Stimulated activated CD4-positive, alpha-beta T cell treated with anti-CD3 and anti-CD28 coated beads, Interleukin-15, amount 100 ng/mL, for 1 hour (primary cell): Measurements from ENCODE around the gene TRIM44.
"Not testable (repeated sequence)": the region's sequence is repeated elsewhere in the genome, so short reads cannot be mapped to it uniquely, and the experiment has no call there.

ENCODE experiments used
- DNase-seq, 2 donors: peaks; one replicate each; pipeline ENCODE4 v3.0.0-alpha.2; 2020; ENCODE audit warnings: low read depth in 1 of 2, low spot score in 1 of 2

TRIM44 gene

DNA sequence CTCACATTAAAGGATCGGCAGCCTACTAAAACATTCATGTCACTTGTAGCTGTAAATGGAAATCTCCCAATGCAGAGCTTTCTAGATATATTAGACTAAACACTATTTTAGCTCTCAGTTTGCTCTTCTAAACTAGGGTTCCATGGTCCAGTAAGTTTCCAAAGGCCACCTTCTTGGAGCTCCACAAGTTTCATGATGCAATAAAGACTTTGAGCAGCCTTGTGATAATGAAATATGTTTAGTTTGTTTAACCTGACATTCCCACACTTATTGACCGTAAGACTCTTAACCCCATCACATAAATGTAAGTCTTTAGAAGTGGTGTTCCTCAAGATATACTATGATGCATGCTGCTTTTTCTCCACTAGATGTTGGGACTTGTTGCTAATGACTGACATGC, 87.7 kb downstream of the TRIM44 start:
- DNase-seq: no peak

DNA sequence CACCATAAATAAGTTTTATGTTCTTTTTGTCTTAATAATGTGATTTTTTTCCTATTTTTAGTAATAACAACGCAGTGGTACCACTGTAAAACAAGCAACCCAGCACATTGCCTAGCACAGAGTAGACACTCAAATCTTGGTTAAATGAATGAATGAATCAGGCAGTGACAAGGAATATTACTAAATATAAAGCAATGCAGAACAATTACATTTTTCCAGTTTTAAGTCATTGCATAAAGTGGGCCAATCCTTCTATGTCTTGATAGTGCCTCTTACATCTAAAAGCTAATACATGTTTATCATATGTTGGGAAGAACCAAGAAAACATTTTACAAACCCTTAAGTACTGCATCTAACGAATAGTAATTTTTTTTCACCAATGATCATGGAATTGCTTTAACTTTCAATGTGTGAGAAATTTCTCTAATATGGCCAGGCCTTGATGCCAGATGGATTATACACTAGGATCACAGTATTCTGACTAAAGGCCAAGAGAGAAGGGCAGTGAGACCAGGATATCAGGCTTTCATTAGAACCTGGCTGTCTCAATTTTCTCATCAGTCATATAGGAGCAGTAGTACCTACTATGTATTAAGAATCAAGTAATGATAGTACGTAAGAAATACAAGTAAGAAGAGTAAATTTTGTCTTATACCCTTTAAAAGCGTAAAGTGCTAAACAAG, 88.5 kb downstream of the TRIM44 start:
- DNase-seq: no peak

DNA sequence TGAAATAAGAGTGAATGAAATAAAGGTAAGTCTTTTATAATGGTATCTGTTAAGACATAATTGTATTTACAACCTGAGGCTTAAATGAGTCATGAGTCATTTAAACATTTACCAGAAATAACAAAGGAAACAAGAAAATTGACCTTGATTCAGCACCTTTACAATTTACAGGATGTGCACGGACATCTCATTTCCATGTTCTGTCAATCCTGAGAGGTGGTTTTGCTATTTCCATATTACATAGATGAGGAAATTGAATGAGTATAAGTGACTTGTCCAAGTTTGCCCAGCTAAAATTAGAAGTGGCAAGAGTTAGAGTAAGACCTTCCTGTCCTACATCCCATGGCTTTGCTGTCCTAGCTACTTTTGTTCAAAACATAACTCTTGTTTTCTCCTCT, 89.1 kb downstream of the TRIM44 start:
- no peak for DNase-seq

DNA sequence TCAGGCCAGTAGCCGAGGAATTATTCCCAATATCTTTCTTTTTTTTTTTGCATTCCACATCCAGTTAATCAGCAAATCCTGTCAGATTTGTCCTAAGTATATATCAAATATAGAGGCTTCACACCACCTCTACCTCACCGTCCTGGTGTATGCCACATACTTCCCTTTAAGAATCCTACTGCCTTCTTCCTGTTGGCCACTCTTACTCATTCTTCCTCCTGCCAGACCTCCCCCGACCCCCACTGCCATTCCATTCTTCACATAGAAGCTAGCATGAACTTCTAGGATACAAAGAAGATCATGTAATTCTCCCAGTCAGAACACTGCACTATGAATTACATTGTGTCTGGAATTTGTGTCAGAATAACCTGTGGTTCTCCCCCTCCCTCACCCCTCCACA, 89.5 kb downstream of the TRIM44 start:
- DNase-seq: no peak

DNA sequence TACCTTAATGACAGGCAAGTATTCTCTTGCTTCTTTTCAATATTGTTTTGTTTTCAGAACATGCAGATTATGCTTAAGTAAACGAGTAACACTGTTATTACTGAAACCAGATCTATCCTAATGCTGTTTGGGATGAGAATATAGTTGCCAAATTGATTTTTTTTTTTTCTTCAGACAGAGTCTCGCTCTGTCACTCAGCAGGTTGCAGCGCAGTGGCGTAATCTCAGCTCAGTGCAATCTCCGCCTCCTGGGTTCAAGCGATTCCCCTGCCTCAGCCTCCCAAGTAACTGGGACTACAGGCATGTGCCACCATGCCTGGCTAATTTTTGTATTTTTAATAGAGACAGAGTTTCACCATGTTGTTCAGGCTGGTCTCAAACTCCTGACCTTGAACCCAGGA, 91.0 kb downstream of the TRIM44 start:
- not testable (repeated sequence) for DNase-seq

DNA sequence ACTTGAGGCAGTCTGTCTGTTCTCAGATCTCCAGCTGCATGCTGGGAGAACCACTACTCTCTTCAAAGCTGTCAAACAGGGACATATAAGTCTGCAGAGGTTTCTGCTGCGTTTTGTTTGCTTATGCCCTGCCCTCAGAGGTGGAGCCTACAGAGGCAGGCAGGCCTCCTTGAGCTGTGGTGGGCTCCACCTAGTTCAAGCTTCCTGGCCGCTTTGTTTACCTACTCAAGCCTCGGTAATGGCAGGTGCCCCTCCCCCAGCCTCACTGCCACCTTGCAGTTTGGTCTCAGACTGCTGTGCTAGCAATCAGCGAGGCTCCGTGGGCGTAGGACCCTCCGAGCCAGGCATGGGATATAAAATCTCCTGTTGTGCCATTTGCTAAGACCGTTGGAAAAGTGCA, 97.4 kb downstream of the TRIM44 start:
- not testable (repeated sequence) for DNase-seq

DNA sequence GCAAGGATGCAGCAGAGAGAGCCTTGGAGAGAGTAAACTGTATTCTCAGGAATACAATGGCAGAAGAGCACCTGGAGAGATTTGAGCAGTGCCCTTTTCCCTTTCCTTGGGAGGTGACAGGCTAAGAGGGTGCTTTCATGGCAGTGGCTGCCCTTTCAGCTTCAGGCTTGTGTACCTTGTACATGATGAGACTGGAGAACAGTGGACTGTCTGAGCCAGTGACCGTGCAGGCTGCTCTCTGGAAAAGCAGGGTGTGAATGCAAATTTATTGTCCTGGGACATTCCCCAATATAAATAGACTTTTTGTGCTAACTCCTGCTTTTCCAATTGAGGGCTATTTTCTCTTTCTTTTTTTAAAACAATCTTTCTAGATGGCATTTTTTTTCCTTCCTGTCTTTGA, 99.3 kb downstream of the TRIM44 start:
- no peak for DNase-seq

DNA sequence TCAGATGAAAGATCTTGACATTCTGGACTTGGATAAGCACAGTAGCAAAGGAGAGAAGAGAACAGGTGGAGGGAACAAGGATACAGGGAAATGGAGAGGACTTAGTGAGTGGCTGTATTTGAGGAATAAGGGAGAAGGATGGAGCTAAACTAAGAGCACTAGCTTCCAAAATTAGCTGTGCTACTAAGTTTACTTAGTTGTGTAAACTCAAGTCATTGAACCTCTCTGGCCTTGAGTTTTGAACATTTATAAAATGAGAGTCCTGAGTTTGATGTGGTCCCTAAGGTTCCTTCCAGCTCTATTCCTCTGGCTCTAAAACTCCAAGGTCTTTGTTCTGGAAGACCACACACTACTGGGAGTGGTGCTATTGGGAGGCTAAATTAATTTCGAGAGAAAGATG, 100.7 kb downstream of the TRIM44 start:
- DNase-seq: no peak

DNA sequence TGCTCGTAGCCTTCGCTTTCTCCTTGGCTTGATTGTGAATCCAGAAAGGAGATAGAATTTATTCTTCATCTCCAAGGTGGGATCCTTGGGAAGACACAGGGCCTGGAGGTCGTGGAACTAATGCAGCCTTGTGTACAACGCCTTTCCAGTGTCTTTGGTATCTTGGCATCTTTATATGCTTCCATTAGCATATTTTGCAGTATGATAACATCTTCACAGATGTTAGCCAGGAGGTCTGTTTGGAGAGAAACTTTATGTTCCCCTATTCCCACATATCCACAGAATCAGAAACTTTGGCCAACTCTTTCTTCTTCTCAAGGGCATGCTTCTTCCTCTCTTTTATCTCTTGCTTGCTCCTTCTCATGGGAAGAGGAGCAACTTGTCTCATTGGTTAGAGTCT, 101.2 kb downstream of the TRIM44 start:
- DNase-seq: no peak

DNA sequence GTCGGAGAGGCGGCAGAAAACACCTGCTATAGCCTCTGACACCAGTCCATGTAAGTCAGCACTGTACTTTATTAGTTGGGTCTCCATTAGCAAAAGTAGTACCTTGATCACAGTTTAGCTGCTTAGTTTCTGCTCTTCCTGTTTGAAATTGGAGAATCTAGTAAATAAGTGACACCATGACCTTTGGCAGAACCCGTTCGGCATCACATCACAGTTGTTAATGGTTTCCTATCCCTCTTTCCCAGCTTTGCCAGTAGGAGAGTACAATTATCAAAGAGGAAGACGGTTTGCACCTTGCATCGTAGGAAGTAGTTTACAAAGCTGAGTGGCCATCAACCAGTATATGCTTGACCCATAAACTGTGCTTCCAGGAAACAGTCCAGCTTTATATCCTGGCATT, 101.8 kb downstream of the TRIM44 start:
- no peak for DNase-seq

DNA sequence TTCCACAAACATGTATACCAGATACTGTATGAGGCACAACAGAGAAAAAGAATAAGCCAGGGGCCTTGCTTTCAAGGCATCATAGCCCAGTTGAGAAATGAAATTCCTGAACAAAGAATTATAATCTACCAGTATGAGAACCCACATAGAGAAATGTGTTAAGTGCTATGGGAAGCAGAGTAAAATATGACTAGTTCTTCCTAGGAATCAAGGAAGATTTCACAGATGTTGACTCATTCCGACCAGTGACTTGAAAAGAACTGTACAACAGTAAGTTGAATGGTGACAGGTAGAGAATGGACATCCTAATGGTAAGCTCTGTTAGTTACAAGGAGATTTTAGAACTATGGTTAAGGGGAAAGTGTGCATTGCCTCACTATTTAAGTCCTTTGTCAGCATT, 102.6 kb downstream of the TRIM44 start:
- no peak for DNase-seq

DNA sequence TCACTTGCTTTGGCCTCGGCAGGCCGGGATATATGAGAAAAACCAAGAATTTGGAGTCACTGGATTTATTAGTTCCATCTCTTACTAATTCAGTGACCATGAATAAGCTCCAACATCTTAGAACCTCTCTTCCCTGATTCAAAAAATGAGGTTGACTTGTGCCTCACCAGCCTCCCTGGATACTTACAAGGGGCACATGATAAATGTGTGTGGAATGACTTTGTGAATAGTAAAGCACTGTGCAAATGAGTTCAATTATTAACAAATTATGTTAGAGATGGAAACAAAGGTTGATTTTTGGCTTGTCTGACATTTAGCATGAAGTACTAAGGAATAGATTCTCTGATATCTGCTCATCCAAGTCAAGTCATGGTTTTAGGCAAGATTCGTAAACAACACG, 104.1 kb downstream of the TRIM44 start:
- DNase-seq: no peak

DNA sequence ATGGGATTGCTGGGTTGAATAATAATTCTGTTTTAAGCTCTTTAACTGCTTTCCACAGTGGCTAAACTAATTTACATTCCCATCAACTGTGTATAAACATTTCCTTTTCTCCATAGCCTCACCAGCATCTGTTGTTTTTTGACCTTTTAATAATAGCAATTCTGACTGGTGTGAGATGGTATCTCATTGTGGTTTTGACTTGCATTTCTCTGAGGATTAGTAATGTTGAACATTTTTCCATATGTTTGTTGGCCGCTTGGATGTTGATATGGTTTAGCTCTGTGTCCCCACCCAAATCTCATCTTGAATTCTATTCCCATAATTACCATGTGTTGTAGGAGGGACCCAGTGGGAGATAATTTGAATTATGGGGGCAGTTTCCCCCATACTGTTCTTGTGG, 107.8 kb downstream of the TRIM44 start:
- DNase-seq: not testable (repeated sequence)

DNA sequence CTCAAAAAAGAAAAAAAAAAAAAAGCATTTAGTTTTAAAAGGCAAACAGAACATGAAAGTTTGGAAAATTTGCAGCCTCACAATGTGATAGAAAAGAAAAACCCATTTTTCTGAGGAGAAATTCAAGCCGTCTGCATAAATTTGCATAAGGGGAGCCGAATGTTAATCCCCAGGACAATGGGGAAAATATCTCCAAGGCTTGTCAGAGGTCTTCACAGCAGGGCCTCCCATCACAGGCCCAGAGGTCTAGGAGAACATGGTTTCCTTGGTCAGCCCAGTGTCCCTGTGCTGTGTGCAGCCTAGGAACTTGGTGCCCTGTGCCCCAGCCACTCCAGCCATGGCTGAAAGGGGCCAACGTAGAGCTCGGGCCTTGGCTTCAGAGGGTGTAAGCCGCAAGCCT, 109.1 kb downstream of the TRIM44 start:
- DNase-seq: no peak

DNA sequence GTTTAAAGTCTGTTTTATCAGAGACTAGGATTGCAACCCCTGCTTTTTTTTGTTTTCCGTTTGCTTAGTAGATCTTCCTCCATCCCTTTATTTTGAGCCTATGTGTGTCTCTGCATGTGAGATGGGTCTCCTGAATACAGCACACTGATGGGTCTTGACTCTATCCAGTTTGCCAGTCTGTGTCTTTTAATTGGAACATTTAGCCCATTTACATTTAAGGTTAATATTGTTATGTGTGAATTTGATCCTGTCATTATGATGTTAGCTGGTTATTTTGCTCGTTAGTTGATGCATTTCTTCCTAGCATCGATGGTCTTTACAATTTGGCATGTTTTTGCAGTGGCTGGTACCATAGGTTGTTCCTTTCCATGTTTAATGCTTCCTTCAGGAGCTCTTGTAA, 114.7 kb downstream of the TRIM44 start:
- DNase-seq: not testable (repeated sequence)

DNA sequence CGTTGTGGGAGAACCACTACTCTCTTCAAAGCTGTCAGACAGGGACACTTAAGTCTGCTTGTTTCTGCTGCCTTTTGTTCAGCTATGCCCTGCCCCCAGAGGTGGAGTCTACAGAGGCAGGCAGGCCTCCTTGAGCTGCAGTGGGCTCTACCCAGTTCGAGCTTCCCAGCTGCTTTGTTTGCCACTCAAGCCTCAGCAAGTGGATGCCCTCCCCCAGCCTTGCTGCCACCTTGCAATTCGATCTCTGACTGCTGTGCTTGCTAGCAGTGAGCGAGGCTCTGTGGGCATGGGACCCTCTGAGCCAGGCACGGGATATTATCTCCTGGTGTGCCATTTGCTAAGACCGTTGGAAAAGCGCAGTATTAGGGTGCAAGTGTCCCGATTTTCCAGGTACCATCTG, 116.4 kb downstream of the TRIM44 start:
- not testable (repeated sequence) for DNase-seq

DNA sequence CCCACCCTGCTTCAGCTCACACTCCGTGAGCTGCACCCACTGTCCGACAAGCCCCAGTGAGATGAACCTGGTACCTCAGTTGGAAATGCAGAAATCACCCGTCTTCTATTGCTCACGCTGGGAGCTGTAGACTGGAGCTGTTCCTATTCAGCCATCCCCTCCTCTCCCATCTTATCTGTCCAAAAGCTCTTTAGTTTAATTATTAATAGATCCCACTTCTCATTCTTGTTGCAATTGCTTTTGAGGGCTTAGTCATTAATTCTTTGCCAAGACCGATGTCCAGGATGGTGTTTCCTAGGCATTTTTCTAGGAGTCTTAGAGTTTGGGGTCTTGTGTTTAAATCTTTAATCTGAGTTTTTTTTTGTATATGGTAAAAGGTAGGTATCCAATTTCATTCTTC, 116.8 kb downstream of the TRIM44 start:
- DNase-seq: no peak

DNA sequence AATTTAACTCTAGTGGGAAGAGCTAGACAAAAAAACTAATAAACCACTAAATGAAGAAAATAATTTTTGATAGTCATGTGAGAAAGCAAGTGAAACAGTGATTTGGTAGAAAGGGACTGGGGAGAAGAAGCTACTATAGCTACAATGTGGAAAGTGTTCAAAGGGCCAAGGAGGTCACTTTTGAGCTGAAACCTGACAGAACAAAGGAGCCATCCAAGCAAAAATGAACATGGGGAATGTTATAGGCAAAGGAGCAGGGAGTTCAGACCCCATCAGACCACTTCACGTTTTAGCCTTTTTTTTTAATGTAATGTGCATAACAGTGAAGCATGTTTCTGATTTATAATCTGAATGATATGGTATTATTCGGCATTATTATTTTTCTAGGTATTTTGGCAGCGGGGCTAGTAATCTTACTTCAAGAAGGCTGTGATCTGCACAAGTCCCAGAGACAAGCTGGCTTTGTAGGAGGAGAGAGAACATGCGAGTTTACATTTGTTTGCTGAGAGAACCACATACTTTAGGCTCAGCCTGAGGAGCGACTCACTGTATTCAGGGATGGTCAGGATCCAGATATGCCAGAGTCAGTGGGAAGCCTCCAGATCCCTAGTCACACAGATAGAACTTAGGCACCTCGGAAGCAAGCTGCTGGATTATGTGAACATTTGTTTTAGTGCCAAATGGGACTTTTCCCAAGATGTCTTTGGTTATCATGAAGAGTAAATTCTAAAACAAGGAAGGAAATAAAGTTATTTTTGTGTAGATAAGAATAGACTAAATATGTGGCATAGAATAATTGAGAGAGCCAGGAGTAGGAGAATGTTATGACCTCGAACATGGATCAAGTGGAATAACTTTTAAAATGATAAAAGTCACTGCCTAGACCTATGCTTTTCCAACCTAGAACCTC, 118.6 kb downstream of the TRIM44 start:
- DNase-seq: no peak

DNA sequence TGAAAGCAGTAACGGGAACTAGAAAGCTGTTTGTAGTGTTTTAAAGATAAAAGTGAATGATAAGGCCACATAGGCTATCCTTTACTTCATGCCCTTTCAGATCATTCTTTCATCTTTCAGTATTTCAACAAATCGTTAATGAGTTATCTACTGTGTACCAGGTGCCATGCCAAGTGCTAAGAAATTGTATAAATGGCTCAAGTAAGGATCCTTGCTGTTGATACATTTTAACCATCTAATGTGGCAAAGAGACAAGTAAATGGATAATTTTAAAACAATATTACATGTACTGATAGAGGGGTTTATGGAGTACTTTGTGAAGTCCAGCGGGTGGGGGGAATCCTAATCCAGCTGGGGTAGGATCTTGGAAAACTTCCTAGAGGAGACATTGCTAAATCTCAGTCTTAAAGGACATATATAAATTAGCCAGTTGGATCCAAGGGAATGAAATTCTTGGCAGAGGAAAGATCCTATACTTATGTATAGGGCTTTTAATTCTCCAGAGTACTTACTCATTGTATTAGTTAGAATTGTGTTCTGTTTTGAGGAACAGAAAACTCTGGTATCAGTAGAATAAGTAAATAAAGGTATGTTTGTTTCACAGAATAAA, 119.4 kb downstream of the TRIM44 start:
- no peak for DNase-seq

DNA sequence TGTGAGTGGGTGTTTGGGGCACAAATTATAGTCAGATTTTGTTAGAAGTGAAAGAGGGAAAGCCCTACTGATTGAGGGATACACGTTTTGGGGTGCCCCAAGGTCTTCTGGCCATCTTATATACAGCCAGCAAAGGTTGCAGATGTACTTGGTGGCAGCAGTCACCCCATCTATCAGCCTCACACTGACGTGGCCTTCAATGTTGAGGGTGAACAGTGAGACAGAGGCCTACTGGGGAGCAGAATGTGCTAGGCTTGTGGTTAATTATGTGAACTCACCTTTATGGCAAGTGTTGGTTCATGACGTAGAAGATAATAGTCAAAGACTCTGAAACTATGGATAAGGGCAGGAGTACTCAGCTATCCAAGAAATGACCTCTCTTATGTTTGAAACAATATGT, 121.2 kb downstream of the TRIM44 start:
- DNase-seq: no peak

DNA sequence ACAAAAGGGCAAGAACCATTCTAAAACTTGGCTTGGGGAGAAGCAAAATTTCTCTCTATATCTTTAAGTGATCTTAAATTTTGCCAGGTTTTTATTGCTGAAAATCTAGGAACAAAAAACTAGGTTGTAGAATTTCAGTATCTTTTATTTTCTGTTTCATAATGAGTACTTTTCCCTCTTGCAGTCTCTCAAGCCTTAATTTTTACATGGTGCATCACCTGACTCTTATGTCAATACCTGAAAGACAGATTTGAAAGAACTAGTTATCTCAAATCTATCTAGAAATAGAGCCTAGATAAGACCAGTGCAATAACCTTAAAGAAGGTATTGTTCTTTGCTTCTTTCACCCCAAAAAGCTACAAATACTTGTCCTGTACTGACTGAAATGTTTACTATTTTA, 122.1 kb downstream of the TRIM44 start:
- DNase-seq: no peak
